Ishikawa (cell line): ENCODE results near the gene ZC3H12D.

Experiments
- TAF1 ChIP-seq: IDR thresholded peaks from 2 replicates; pipeline ENCODE4 v1.6.1; 2012; ENCODE audit warnings: low read depth, mild to moderate bottlenecking
- YY1 ChIP-seq: IDR thresholded peaks from 2 replicates; pipeline ENCODE4 v1.6.1; 2012; ENCODE audit warnings: low read depth

GRCh38 chr6:149400050-149400449 is 84.8 kb downstream of the ZC3H12D start, which contains the start of gene SUMO4:
- TF ChIP-seq YY1 (no peak), TAF1 (no peak)
